ENCODE measurements around the gene ZNF337. TPM values are rescaled to one million over a fixed set of nuclear protein-coding genes. Genes with fewer than 3 reads are reported as not detected.
"Not testable (repeated sequence)": the region's sequence is repeated elsewhere in the genome, so short reads cannot be mapped to it uniquely, and the experiment has no call there.

The ZNF337 gene
- total RNA-seq, 1 experiment from 2014 or later = 9.1 TPM

- no peaks in the 10 kb centered on the region for H3K27me3 ChIP-seq (ENCODE audit: control insufficient read depth, insufficient read depth, low read length)
- no peaks in the 10 kb centered on the region for H3K9me3 ChIP-seq (ENCODE audit: control insufficient read depth, insufficient read depth, low read depth, low read length)
- ChIA-PET POLR2A (no interaction called here), CTCF (no interaction called here)
- no peaks in the 10 kb centered on the region for H3K36me3 ChIP-seq (ENCODE audit: control insufficient read depth, insufficient read depth, low read length)
- no peak for TF ChIP-seq SIN3A (IDR thresholded peaks at IDR 0.05; ENCODE audit: borderline replicate concordance, insufficient read depth, low read depth, low read length)
- no peak for TF ChIP-seq CTCF (IDR thresholded peaks at IDR 0.05)
- no peak for TF ChIP-seq TCF7L2 (IDR thresholded peaks at IDR 0.05; ENCODE audit: low read depth, low read length)
- no peak for TF ChIP-seq POLR2AphosphoS5 (IDR thresholded peaks at IDR 0.05; ENCODE audit: low read depth, low read length)
- TF ChIP-seq REST (IDR thresholded peaks at IDR 0.05; ENCODE audit: insufficient read depth in 1 of 2, low read depth in 2 of 2, low read length in 1 of 2) = no peak
- ATAC-seq (no peak), DNase-seq (ENCODE audit: low read depth, low spot score) (no peak)
- no TSS peak for BruUV-seq (replicated peaks)
- H3K4me3 ChIP-seq (ENCODE audit: low read depth in 2 of 2, low read length in 2 of 2) = no peak overlapping the region
- intact Hi-C loops (cut with micrococcal nuclease; ENCODE audit: unreplicated experiment) = no loop called here
- in situ Hi-C loops (cut with HindIII; ENCODE audit: low pct_unique_long_range_greater_than_20kb, low sequenced_read_pairs) = no loop called here
- H3K27ac ChIP-seq (ENCODE audit: low read length) = no peak overlapping the region
- H3K4me1 ChIP-seq (ENCODE audit: control insufficient read depth, insufficient read depth, low read length) = no peaks in the 10 kb centered on the region
Observed at GRCh38 chr20:25720285-25720684, 23.6 kb upstream of the ZNF337 start.

- H3K27ac ChIP-seq (ENCODE audit: low read length); H3K4me3 ChIP-seq (ENCODE audit: low read depth in 2 of 2, low read length in 2 of 2); H3K36me3 ChIP-seq (ENCODE audit: control insufficient read depth, insufficient read depth, low read length); BruUV-seq (replicated peaks); H3K9me3 ChIP-seq (ENCODE audit: control insufficient read depth, insufficient read depth, low read depth, low read length); H3K4me1 ChIP-seq (ENCODE audit: control insufficient read depth, insufficient read depth, low read length); ATAC-seq; intact Hi-C loops (cut with micrococcal nuclease; ENCODE audit: unreplicated experiment); H3K27me3 ChIP-seq (ENCODE audit: control insufficient read depth, insufficient read depth, low read length); in situ Hi-C loops (cut with HindIII; ENCODE audit: low pct_unique_long_range_greater_than_20kb, low sequenced_read_pairs); DNase-seq (ENCODE audit: low read depth, low spot score); POLR2A ChIA-PET: not testable (repeated sequence)
- CTCF ChIA-PET = interaction anchor here (0.6 kb wide), 1 partner anchor 112 kb away, joined by 3 read pairs; no protein-coding TSS in a partner anchor
Observed at GRCh38 chr20:25718896-25719809, 22.5 kb upstream of the ZNF337 start.

GRCh38 chr20:25707695-25708094 is 11.0 kb upstream of the ZNF337 start:
- H3K27me3 ChIP-seq (ENCODE audit: control insufficient read depth, insufficient read depth, low read length) = no peaks in the 10 kb centered on the region
- H3K4me3 ChIP-seq (ENCODE audit: low read depth in 2 of 2, low read length in 2 of 2) = no peak overlapping the region
- no peaks in the 10 kb centered on the region for H3K36me3 ChIP-seq (ENCODE audit: control insufficient read depth, insufficient read depth, low read length)
- BruUV-seq (replicated peaks) = no TSS peak
- H3K4me1 ChIP-seq (ENCODE audit: control insufficient read depth, insufficient read depth, low read length) = no peaks in the 10 kb centered on the region
- no peaks in the 10 kb centered on the region for H3K9me3 ChIP-seq (ENCODE audit: control insufficient read depth, insufficient read depth, low read depth, low read length)
- in situ Hi-C loops (cut with HindIII; ENCODE audit: low pct_unique_long_range_greater_than_20kb, low sequenced_read_pairs) = no loop called here
- ChIA-PET CTCF (no interaction called here), POLR2A (no interaction called here)
- no peak overlapping the region for H3K27ac ChIP-seq (ENCODE audit: low read length)
- intact Hi-C loops (cut with micrococcal nuclease; ENCODE audit: unreplicated experiment) = no loop called here
- TF ChIP-seq POLR2AphosphoS5 (IDR thresholded peaks at IDR 0.05; ENCODE audit: low read depth, low read length) = no peak
- no peak for TF ChIP-seq CTCF (IDR thresholded peaks at IDR 0.05)
- TF ChIP-seq TCF7L2 (IDR thresholded peaks at IDR 0.05; ENCODE audit: low read depth, low read length) = no peak
- TF ChIP-seq REST (IDR thresholded peaks at IDR 0.05; ENCODE audit: insufficient read depth in 1 of 2, low read depth in 2 of 2, low read length in 1 of 2) = no peak
- no peak for TF ChIP-seq SIN3A (IDR thresholded peaks at IDR 0.05; ENCODE audit: borderline replicate concordance, insufficient read depth, low read depth, low read length)
- no peak for ATAC-seq
- DNase-seq (ENCODE audit: low read depth, low spot score) = no peak

Data from Panc1 (cell line).